Mucosa of descending colon (tissue), 3 donors: ENCODE results near the gene NUPR1. TPM values are rescaled to one million over a fixed set of nuclear protein-coding genes. Genes with fewer than 3 reads are reported as not detected.
"Not testable (repeated sequence)": the region's sequence is repeated elsewhere in the genome, so short reads cannot be mapped to it uniquely, and the experiment has no call there.

Experiments used
- ATAC-seq: fragments of 200-7000 bp; cut with Tn5 transposase; one replicate; pipeline ENCODE4 v1.9.1; 2020; ENCODE audit warnings: mild to moderate bottlenecking, moderate library complexity
- DNase-seq, 3 donors: peaks; one replicate each; pipeline ENCODE4 v3.0.0-alpha.2; 2020
- H3K36me3 ChIP-seq: fragments of 200-600 bp; one replicate; pipeline ENCODE4 v1.8.0; 2021; ENCODE audit warnings: low read depth, mild to moderate bottlenecking
- H3K4me1 ChIP-seq: fragments of 200-600 bp; one replicate; pipeline ENCODE4 v1.8.0; 2021; ENCODE audit warnings: low read depth, mild to moderate bottlenecking
- H3K4me3 ChIP-seq: fragments of 200-600 bp; one replicate; pipeline ENCODE4 v1.8.0; 2021; ENCODE audit warnings: mild to moderate bottlenecking
- H3K9me3 ChIP-seq: fragments of 200-600 bp; one replicate; pipeline ENCODE4 v1.8.0; 2021; ENCODE audit warnings: mild to moderate bottlenecking
- CTCF ChIP-seq: fragments of 200-600 bp; IDR thresholded peaks from one replicate; pipeline ENCODE4 v1.8.0; 2022; ENCODE audit warnings: antibody characterized with exemption, mild to moderate bottlenecking
- intact Hi-C, 2 donors: fragments of 100-400 bp; cut with DNase I in 1 of 2; cut with micrococcal nuclease in 1 of 2; formaldehyde crosslinking; loops; one replicate each; pipeline versions ENCODE4 v1.11.0 to v1.11.1; 2022; cut with DNase I, micrococcal nuclease
- total RNA-seq, 3 donors: library from RNA; stranded (reverse); fragmentation: NEBNext Ultra II Directional in 2 of 3; extraction: Animal tissue kit (Norgen Biotek cat#: 25700) in 2 of 3; gene quantifications; one replicate each; pipeline versions ENCODE4 v1.2.1 to v1.2.4, GENCODE V29; 2021 to 2023
- donor health status: DM: no; HTN: no; CAD: no; lungs with moderate emphysema.
- donor health status: DM: no; HTN: no; CAD: no.
- donor health status: DM: no; HTN: yes; CAD: no.

The NUPR1 gene
- total RNA-seq, 3 donors from 2014 or later: 51.7 to 145 (median 129) TPM

- peak in 1 of 3 donors; percentile 45 for DNase-seq
- intact Hi-C loops: no loop called here
- Histone ChIP-seq H3K9me3 (no peaks in the 10 kb centered on the region), H3K4me1 (peaks cover 7% of the 10 kb centered on the region), H3K36me3 (no peaks in the 10 kb centered on the region), H3K4me3 (no peak overlapping the region)
- ATAC-seq: peak; percentile 41
- TF ChIP-seq CTCF: no peak
These were observed 10.6 kb upstream of the NUPR1 start for GRCh38 chr16:28549301-28549899.

- intact Hi-C loops: no loop called here
These were observed 9.6 kb upstream of the NUPR1 start for GRCh38 chr16:28548306-28548802.

GRCh38 chr16:28546626-28547025, 7.9 kb upstream of the NUPR1 start:
- intact Hi-C loops: no loop called here
- Histone ChIP-seq H3K4me1 (peaks cover 11% of the 10 kb centered on the region), H3K4me3 (no peak overlapping the region), H3K36me3 (no peaks in the 10 kb centered on the region), H3K9me3 (no peaks in the 10 kb centered on the region)
- DNase-seq: no peak
- no peak for ATAC-seq
- no peak for TF ChIP-seq CTCF

More at GRCh38 chr16:28548306-28548802, 9.6 kb upstream of the NUPR1 start:
- no peak for TF ChIP-seq CTCF
- H3K36me3 ChIP-seq: no peaks in the 10 kb centered on the region
- ATAC-seq (no peak), DNase-seq (peak in 1 of 3 donors; percentile 48)
- H3K4me3 ChIP-seq: no peak overlapping the region
- H3K9me3 ChIP-seq: no peaks in the 10 kb centered on the region
- H3K4me1 ChIP-seq: peaks cover 1% of the 10 kb centered on the region

GRCh38 chr16:28545964-28546363, 7.2 kb upstream of the NUPR1 start:
- H3K9me3 ChIP-seq, DNase-seq, H3K36me3 ChIP-seq, ATAC-seq, intact Hi-C loops, H3K4me3 ChIP-seq: not testable (repeated sequence)
- H3K4me1 ChIP-seq: peaks cover 14% of the 10 kb centered on the region

GRCh38 chr16:28544998-28545397, 6.2 kb upstream of the NUPR1 start:
- no peaks in the 10 kb centered on the region for H3K9me3 ChIP-seq
- no peak for TF ChIP-seq CTCF
- H3K36me3 ChIP-seq: no peaks in the 10 kb centered on the region
- ATAC-seq: no peak
- H3K4me3 ChIP-seq: no peak overlapping the region
- intact Hi-C loops: no loop called here
- no peak for DNase-seq
- H3K4me1 ChIP-seq: peaks cover 14% of the 10 kb centered on the region

- TF ChIP-seq CTCF: no peak
- peak; percentile 78 for ATAC-seq
These were observed 4.3 kb upstream of the NUPR1 start for GRCh38 chr16:28543072-28543471.

More at GRCh38 chr16:28543072-28543471, 4.3 kb upstream of the NUPR1 start:
- DNase-seq: peak; percentile 76 to 86 (median 82)
- H3K36me3 ChIP-seq: no peaks in the 10 kb centered on the region
- H3K4me3 ChIP-seq: no peak overlapping the region
- no peaks in the 10 kb centered on the region for H3K9me3 ChIP-seq
- H3K4me1 ChIP-seq: peaks cover 20% of the 10 kb centered on the region
- intact Hi-C loops: no loop called here
